Hepatocyte (in vitro differentiated cells): ENCODE results near the gene AOAH. TPM values are rescaled to one million over a fixed set of nuclear protein-coding genes. Genes with fewer than 3 reads are reported as not detected.

Source experiments
- DNase-seq: peaks from one replicate; pipeline ENCODE4 v3.0.0-alpha.2; 2016; ENCODE audit warnings: low spot score
- H2AFZ ChIP-seq: fragments of 200-600 bp; sonication (generic); 2 replicates; pipeline ENCODE4 v1.6.0; 2016; ENCODE audit warnings: antibody characterized with exemption, mild to moderate bottlenecking
- H3K27ac ChIP-seq: fragments of 200-600 bp; sonication (generic); 2 replicates; pipeline ENCODE4 v1.5.1; 2016; ENCODE audit warnings: mild to moderate bottlenecking
- H3K27me3 ChIP-seq: fragments of 200-600 bp; sonication (generic); 2 replicates; pipeline ENCODE4 v1.6.1; 2016
- H3K36me3 ChIP-seq: fragments of 200-600 bp; sonication (generic); replicated peaks from 2 replicates; pipeline ENCODE4 v1.5.1; 2016; ENCODE audit warnings: low read depth; ENCODE audit not compliant: insufficient read depth
- H3K4me1 ChIP-seq: fragments of 200-600 bp; sonication (generic); 2 replicates; pipeline ENCODE4 v1.5.1; 2016; ENCODE audit warnings: mild to moderate bottlenecking, moderate library complexity; ENCODE audit not compliant: insufficient read depth
- H3K4me2 ChIP-seq: fragments of 200-600 bp; sonication (generic); 2 replicates; pipeline ENCODE4 v1.6.0; 2016
- H3K4me3 ChIP-seq: fragments of 200-600 bp; sonication (generic); 2 replicates; pipeline ENCODE4 v1.5.1; 2016; ENCODE audit warnings: mild to moderate bottlenecking
- H3K79me2 ChIP-seq: fragments of 200-600 bp; sonication (generic); 2 replicates; pipeline ENCODE4 v1.6.0; 2017; ENCODE audit warnings: mild to moderate bottlenecking
- H3K9me2 ChIP-seq: fragments of 200-600 bp; sonication (generic); replicated peaks from 2 replicates; pipeline ENCODE4 v1.6.0; 2017; ENCODE audit warnings: mild to moderate bottlenecking; ENCODE audit not compliant: insufficient read depth
- H3K9me3 ChIP-seq: fragments of 200-600 bp; sonication (generic); 2 replicates; pipeline ENCODE4 v1.5.1; 2016; ENCODE audit warnings: low read depth, mild to moderate bottlenecking
- H4K20me1 ChIP-seq: fragments of 200-600 bp; sonication (generic); 2 replicates; pipeline ENCODE4 v1.6.0; 2016; ENCODE audit warnings: mild to moderate bottlenecking; ENCODE audit not compliant: insufficient read depth, poor library complexity, severe bottlenecking
- CTCF ChIP-seq: fragments of 200-600 bp; sonication (generic); IDR thresholded peaks from 2 replicates; pipeline ENCODE4 v1.5.1; 2016; ENCODE audit warnings: antibody characterized with exemption, mild to moderate bottlenecking; ENCODE audit not compliant: poor library complexity
- EZH2 ChIP-seq: fragments of 200-600 bp; sonication (generic); IDR thresholded peaks from 2 replicates; pipeline ENCODE4 v1.6.1; 2016; ENCODE audit warnings: antibody characterized with exemption, mild to moderate bottlenecking, borderline replicate concordance
- EZH2phosphoT487 ChIP-seq: fragments of 200-600 bp; sonication (generic); IDR thresholded peaks from one replicate; pipeline ENCODE4 v1.6.1; 2018; ENCODE audit warnings: antibody characterized with exemption, mild to moderate bottlenecking, low read depth, moderate library complexity; ENCODE audit not compliant: unreplicated experiment, severe bottlenecking
- WGBS: methylation state at CpG from one replicate; pipeline ENCODE4 v1.1.6; 2016; ENCODE audit warnings: low lambda C conversion rate; ENCODE audit errors: missing lambda C conversion rate; 5-methylcytosine and 5-hydroxymethylcytosine counted together
- polyA plus RNA-seq: library from polyadenylated mRNA; unstranded; fragments of >200 nt; fragmentation: Nextera tagmentation; extraction: Ambion mirVana; gene quantifications from 2 replicates; pipeline ENCODE4 v1.2.1, GENCODE V29; 2016
- total RNA-seq: library from RNA; depleted of rRNA; stranded (reverse); fragments of >200 nt; gene quantifications from 2 replicates; pipeline ENCODE4 v1.2.3, GENCODE V29; 2014

The AOAH gene
- total and polyA plus RNA-seq, 2 experiments from 2014 or later: 2.4 to 3.9 TPM

GRCh38 chr7:36652431-36652830 is 71.9 kb downstream of the AOAH start:
- DNase-seq: no peak
- Histone ChIP-seq H3K9me3 (no peaks in the 10 kb centered on the region), H3K9me2 (no peaks in the 10 kb centered on the region), H3K27me3 (no peaks in the 10 kb centered on the region), H3K79me2 (no peaks in the 10 kb centered on the region), H4K20me1 (no peaks in the 10 kb centered on the region), H3K36me3 (no peaks in the 10 kb centered on the region), H3K4me2 (no peak overlapping the region), H3K4me3 (no peak overlapping the region), H3K27ac (no peak overlapping the region), H3K4me1 (peaks cover 6% of the 10 kb centered on the region), H2AFZ (no peak overlapping the region)
- WGBS: 82% methylated on average over 5 of the region's 5 CpGs
- no peak for TF ChIP-seq EZH2phosphoT487
- TF ChIP-seq CTCF: no peak
- no peak for TF ChIP-seq EZH2

DNA sequence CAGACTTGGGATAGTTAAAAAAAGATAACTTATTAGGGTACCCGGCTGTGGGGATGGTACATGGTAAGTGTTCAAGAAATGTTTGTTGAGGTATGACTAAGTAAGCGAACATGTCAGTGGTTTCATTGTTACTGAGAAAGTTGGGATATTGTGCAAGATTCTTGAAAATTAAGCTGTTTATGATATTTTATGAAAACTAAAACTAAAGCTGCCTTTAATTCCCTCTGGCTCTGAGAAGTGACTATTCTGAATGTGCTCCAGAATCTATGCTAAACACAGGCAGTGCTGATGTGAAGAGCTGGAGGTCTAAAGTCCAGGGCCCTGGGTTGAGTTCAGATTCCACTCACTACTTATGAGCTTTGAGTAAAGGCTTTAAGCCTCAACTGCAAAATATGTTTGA is 72.9 kb downstream of the AOAH start:
- no peaks in the 10 kb centered on the region for H3K9me2 ChIP-seq
- H3K4me2 ChIP-seq: no peak overlapping the region
- no peaks in the 10 kb centered on the region for H3K27me3 ChIP-seq
- H3K9me3 ChIP-seq: no peaks in the 10 kb centered on the region
- H3K4me3 ChIP-seq: no peak overlapping the region
- no peak overlapping the region for H2AFZ ChIP-seq
- H3K36me3 ChIP-seq: no peaks in the 10 kb centered on the region
- no peak for TF ChIP-seq CTCF
- TF ChIP-seq EZH2: no peak
- no peak for TF ChIP-seq EZH2phosphoT487
- H3K4me1 ChIP-seq: peaks cover 6% of the 10 kb centered on the region
- peak; percentile 36 for DNase-seq
- WGBS: 72% methylated on average over 2 of the region's 2 CpGs
- H3K79me2 ChIP-seq: no peaks in the 10 kb centered on the region
- H4K20me1 ChIP-seq: no peaks in the 10 kb centered on the region
- H3K27ac ChIP-seq: peak overlapping the region; percentile 16

GRCh38 chr7:36650766-36651312 is 73.5 kb downstream of the AOAH start:
- no peak overlapping the region for H3K27ac ChIP-seq
- no peaks in the 10 kb centered on the region for H3K27me3 ChIP-seq
- TF ChIP-seq EZH2 (no peak), CTCF (no peak), EZH2phosphoT487 (no peak)
- H3K4me3 ChIP-seq: no peak overlapping the region
- no peak overlapping the region for H2AFZ ChIP-seq
- 90% methylated on average over 7 of the region's 7 CpGs for WGBS
- no peak overlapping the region for H3K4me2 ChIP-seq
- no peaks in the 10 kb centered on the region for H4K20me1 ChIP-seq
- peaks cover 6% of the 10 kb centered on the region for H3K4me1 ChIP-seq
- DNase-seq: no peak
- no peaks in the 10 kb centered on the region for H3K79me2 ChIP-seq
- H3K9me3 ChIP-seq: no peaks in the 10 kb centered on the region
- no peaks in the 10 kb centered on the region for H3K9me2 ChIP-seq
- no peaks in the 10 kb centered on the region for H3K36me3 ChIP-seq
